CD4-positive, alpha-beta T cell treated with Interleukin-21 for 1 hour (primary cell): Measurements from ENCODE around the gene CACNA1E.
"Not testable (repeated sequence)": the region's sequence is repeated elsewhere in the genome, so short reads cannot be mapped to it uniquely, and the experiment has no call there.

Source experiments
- DNase-seq: peaks from one replicate; pipeline ENCODE4 v3.0.0-alpha.2; 2020

The CACNA1E gene

DNA sequence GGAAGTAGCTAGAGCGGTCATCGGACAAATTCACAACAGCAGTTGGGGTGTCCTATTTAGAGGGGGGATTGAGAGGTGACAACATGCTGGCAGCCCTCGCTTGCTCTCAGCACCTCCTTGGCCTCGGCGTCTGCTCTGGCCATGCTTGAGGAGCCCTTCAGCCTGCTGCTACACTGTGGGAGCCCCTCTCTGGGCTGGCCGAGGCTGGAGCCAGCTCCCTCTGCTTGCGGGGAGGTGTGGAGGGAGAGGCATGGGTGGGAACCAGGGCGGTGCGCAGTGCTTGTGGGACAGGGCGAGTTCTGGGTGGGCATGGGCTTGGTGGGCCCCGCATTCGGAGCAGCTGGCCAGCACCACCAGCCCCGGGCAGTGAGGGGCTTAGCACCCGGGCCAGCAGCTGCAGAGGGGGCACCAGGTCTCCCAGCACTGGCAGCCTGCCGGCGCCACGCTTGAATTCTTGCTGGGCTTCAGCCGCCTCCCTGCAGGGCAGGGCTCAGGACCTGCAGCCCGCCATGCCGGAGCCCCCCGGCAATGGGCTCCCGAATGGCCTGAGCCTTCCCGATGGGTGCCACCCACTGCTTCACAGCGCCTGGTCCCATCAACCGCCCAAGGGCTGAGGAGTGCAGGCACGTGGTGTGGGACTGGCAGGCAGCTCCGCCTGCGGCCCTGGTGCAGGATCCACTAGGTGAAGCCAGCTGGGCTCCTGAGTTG, 349.0 kb downstream of the CACNA1E start:
- DNase-seq, result not testable (repeated sequence)

DNA sequence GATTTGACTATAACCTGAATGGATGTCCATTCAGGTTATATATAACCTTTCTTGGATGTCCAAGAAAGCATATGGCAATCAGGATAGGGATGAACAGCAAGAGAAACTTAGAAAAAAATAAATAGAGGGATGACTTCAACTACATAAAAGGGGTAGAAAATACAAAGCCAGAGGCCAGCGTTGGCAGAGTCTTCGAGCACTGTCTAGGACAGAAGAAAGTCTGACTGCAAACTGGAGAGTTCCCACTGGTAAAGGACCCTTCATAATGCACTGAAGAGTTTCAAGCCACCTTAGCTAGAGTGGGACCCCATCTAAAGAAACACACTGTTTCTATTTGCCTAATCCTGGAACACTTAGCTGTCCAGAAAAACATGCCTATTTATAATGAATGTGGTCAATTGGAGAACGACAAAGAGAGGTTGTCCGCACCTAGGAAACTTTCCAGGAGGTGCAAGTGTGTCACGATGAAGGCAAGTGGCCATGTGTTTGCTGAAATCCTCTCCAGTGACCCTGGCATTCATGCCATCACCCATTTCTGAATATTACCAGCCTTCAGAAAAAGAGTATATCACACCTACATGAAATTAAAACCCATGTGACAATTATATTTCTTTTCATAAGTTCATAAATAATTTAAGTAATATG, 362.8 kb downstream of the CACNA1E start:
- DNase-seq, result no peak

DNA sequence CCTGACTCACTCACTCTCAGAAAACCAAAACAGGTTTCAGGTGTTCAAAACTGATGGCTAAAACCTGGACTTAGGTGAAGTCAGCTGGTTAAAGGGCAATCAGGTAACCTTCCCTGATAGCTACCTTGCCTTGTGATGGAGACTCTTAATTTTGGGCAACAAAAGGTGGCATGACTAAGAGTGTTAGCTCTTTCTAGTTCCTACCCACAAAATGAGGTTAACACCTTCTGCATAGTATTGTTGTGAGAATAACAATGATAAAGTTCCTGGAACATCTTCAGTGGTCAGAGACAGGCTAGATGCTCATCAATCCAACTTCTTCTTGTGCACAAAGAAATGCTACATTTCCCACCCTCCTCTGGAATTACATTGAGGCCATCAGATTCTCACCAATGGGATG, 363.4 kb downstream of the CACNA1E start:
- DNase-seq, result no peak

DNA sequence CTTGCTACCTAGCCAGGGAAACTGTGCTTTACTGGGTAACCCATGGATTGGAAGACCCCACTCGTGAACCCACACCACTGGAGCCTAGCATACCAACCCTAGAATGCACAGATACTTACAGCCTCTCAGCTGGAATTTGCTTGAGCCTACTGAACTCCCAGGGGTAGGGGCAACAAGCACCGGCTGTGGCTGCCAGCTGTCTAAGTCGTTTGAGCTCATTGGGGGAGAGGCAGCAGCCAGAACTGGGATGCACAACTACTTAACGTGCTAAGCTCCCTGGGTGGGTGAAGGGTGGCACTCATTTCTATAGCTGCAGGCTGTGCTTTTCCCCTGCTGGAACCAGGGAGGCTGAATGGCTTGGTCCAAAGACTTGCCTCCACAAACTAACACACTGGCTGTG, 365.8 kb downstream of the CACNA1E start:
- DNase-seq, result no peak

- DNase-seq, result not testable (repeated sequence)
Measured at GRCh38 chr1:181854212-181854611, 370.9 kb downstream of the CACNA1E start.

GRCh38 chr1:181855380-181855779, 372.1 kb downstream of the CACNA1E start:
- DNase-seq, result no peak
